Upper lobe of left lung (tissue), 4 donors: ENCODE results near the gene CSNK1G3.

Source experiments
- EP300 ChIP-seq, 4 donors: sonication (generic); formaldehyde crosslinking; IDR thresholded peaks; one replicate each; pipeline ENCODE4 v1.5.1; 2017; ENCODE audit warnings: antibody characterized with exemption in 4 of 4, control low read depth in 2 of 4
- POLR2A ChIP-seq, 4 donors: fragments of 450-650 bp; IDR thresholded peaks; one replicate each; pipeline ENCODE4 v1.5.1; 2016 to 2017; ENCODE audit warnings: antibody characterized with exemption in 4 of 4, mild to moderate bottlenecking in 2 of 4
- POLR2AphosphoS5 ChIP-seq, 2 donors: sonication (generic); formaldehyde crosslinking; IDR thresholded peaks; one replicate each; pipeline ENCODE4 v1.5.1; 2017; ENCODE audit warnings: antibody characterized with exemption in 2 of 2
- TF ChIP-seq, protein P1 (sequence below), 6 experiments: fragments of 450-650 bp in 4 of 6; fragments of 200-600 bp in 2 of 6; sonication (generic) in 2 of 6; IDR thresholded peaks; one replicate each; pipeline ENCODE4 v1.5.1; 2016 to 2019; ENCODE audit warnings: antibody characterized with exemption in 6 of 6

DNA sequence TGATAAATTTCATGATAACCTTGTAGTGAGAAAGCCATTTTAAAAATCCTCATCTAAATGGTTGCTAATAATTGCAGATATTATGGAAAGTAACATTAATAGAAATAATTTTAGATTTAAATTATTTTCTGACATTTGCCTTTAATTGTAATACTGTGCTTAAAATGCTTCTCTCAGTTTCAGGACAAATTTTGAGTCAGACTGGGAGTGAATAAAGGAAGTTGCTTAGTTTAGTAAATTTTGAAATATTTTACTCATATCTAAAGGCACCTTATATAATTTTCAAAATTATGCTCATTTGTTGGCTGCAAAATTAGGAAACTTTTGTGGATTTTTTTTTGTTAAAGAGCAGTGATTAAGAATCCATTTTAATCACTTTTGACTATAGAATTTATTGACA lies 93.8 kb downstream of the CSNK1G3 start:
- TF ChIP-seq, protein P1, sequence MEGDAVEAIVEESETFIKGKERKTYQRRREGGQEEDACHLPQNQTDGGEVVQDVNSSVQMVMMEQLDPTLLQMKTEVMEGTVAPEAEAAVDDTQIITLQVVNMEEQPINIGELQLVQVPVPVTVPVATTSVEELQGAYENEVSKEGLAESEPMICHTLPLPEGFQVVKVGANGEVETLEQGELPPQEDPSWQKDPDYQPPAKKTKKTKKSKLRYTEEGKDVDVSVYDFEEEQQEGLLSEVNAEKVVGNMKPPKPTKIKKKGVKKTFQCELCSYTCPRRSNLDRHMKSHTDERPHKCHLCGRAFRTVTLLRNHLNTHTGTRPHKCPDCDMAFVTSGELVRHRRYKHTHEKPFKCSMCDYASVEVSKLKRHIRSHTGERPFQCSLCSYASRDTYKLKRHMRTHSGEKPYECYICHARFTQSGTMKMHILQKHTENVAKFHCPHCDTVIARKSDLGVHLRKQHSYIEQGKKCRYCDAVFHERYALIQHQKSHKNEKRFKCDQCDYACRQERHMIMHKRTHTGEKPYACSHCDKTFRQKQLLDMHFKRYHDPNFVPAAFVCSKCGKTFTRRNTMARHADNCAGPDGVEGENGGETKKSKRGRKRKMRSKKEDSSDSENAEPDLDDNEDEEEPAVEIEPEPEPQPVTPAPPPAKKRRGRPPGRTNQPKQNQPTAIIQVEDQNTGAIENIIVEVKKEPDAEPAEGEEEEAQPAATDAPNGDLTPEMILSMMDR (IDR thresholded peaks at IDR 0.05) = no peak
- TF ChIP-seq POLR2A (IDR thresholded peaks at IDR 0.05) (no peak), EP300 (IDR thresholded peaks at IDR 0.05) (no peak), POLR2AphosphoS5 (IDR thresholded peaks at IDR 0.05) (no peak)
